Thoracic aorta (tissue), 2 donors: ENCODE data around the gene CPEB2. TPM values are rescaled to one million over a fixed set of nuclear protein-coding genes. Genes with fewer than 3 reads are reported as not detected.

Experiments
- ATAC-seq: fragments of 150-250 bp; one replicate; pipeline ENCODE4 v1.8.0; 2017; ENCODE audit warnings: low read depth; ENCODE audit not compliant: insufficient number of reproducible peaks, low FRiP score
- DNase-seq: peaks from one replicate; pipeline ENCODE4 v3.0.0-alpha.2; 2020; ENCODE audit warnings: low spot score
- H3K27ac ChIP-seq, 2 donors: fragments of 200-600 bp; sonication (generic); 1 replicate in 1 of 2; 2 replicates in 1 of 2; pipeline ENCODE4 v1.5.1; 2016; ENCODE audit warnings: mild to moderate bottlenecking in 2 of 2, moderate library complexity in 2 of 2
- H3K27me3 ChIP-seq: fragments of 200-600 bp; sonication (generic); replicated peaks from 2 replicates; pipeline ENCODE4 v1.6.0; 2016; ENCODE audit warnings: mild to moderate bottlenecking; ENCODE audit not compliant: insufficient read depth
- H3K36me3 ChIP-seq: fragments of 200-600 bp; sonication (generic); one replicate; pipeline ENCODE4 v1.5.1; 2016
- H3K4me1 ChIP-seq, 2 donors: fragments of 200-600 bp; sonication (generic); 1 replicate in 1 of 2; 2 replicates in 1 of 2; pipeline versions ENCODE4 v1.5.1 to v1.6.0; 2016; ENCODE audit warnings: low read depth in 2 of 2, mild to moderate bottlenecking in 1 of 2; ENCODE audit not compliant: control insufficient read depth in 1 of 2
- H3K4me3 ChIP-seq: fragments of 200-600 bp; sonication (generic); 2 replicates; pipeline ENCODE4 v1.5.1; 2016; ENCODE audit warnings: mild to moderate bottlenecking
- H3K9me3 ChIP-seq: fragments of 200-600 bp; sonication (generic); 2 replicates; pipeline ENCODE4 v1.5.1; 2016
- total RNA-seq, 2 donors: library from RNA; depleted of rRNA; stranded (reverse); fragments of >200 nt; gene quantifications; one replicate each; pipeline versions ENCODE4 v1.1.0 to v1.2.3, GENCODE V29; 2016
- TF ChIP-seq, protein P1 (sequence below): fragments of 200-600 bp; sonication (generic); IDR thresholded peaks from one replicate; pipeline ENCODE4 v1.5.1; 2019; ENCODE audit warnings: antibody characterized with exemption

The CPEB2 gene
- total RNA-seq, 2 donors from 2014 or later, result 31.0 to 33.4 TPM

GRCh38 chr4:15110120-15110571 lies 107.9 kb downstream of the CPEB2 start:
- Histone ChIP-seq H3K36me3 (no peaks in the 10 kb centered on the region), H3K27me3 (no peaks in the 10 kb centered on the region), H3K27ac (no peak overlapping the region), H3K9me3 (no peaks in the 10 kb centered on the region), H3K4me1 (no peaks in the 10 kb centered on the region), H3K4me3 (no peak overlapping the region)
- DNase-seq (no peak), ATAC-seq (no peak)
- TF ChIP-seq, protein P1, sequence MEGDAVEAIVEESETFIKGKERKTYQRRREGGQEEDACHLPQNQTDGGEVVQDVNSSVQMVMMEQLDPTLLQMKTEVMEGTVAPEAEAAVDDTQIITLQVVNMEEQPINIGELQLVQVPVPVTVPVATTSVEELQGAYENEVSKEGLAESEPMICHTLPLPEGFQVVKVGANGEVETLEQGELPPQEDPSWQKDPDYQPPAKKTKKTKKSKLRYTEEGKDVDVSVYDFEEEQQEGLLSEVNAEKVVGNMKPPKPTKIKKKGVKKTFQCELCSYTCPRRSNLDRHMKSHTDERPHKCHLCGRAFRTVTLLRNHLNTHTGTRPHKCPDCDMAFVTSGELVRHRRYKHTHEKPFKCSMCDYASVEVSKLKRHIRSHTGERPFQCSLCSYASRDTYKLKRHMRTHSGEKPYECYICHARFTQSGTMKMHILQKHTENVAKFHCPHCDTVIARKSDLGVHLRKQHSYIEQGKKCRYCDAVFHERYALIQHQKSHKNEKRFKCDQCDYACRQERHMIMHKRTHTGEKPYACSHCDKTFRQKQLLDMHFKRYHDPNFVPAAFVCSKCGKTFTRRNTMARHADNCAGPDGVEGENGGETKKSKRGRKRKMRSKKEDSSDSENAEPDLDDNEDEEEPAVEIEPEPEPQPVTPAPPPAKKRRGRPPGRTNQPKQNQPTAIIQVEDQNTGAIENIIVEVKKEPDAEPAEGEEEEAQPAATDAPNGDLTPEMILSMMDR, result no peak

GRCh38 chr4:15116509-15117079 lies 114.3 kb downstream of the CPEB2 start:
- ATAC-seq (no peak), DNase-seq (no peak)
- Histone ChIP-seq H3K27ac (no peak overlapping the region), H3K4me3 (no peak overlapping the region), H3K36me3 (no peaks in the 10 kb centered on the region), H3K4me1 (peaks cover 7 to 11% of the 10 kb centered on the region in 2 donors), H3K9me3 (no peaks in the 10 kb centered on the region), H3K27me3 (no peaks in the 10 kb centered on the region)
- TF ChIP-seq, protein P1, result no peak

DNA sequence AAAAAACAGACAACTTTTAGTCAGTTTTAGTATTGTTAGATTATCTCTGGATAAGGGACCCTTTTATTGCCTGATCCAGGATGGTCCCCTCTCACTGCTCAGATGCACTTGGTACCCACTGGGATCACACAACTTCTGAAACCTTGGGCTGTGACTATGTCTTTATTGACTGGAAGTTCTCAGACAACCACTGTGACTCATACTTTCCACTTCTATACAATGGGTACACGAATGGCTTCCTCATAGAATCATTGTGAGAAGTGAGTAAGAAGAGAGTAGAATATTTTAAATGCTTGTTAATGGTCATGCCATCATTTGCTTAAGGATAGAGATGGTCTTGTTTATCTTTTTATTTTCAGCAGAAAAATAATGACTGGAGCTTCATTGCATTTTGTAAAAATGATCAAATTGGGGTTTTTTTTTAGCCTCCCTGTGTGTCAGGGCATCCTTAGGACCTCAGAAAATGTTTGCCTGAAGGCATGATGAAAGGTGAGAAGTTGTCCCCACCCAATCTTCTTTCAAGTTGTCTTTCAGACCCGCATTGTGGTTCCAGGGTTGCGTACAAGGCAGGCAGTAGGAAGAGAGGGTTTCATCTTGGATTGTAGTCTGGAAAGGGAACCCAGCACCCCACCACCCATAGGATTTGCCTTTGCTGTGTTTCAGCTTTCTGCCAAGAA lies 115.1 kb downstream of the CPEB2 start:
- DNase-seq (no peak), ATAC-seq (no peak)
- TF ChIP-seq, protein P1, result no peak
- no peaks in the 10 kb centered on the region for H3K36me3 ChIP-seq
- no peak overlapping the region for H3K27ac ChIP-seq
- no peaks in the 10 kb centered on the region for H3K9me3 ChIP-seq
- H3K4me3 ChIP-seq, result no peak overlapping the region
- peaks cover 7 to 11% of the 10 kb centered on the region in 2 donors for H3K4me1 ChIP-seq
- no peaks in the 10 kb centered on the region for H3K27me3 ChIP-seq

GRCh38 chr4:15118292-15118691 lies 116.0 kb downstream of the CPEB2 start:
- DNase-seq (no peak), ATAC-seq (no peak)
- H3K27me3 ChIP-seq, result no peaks in the 10 kb centered on the region

More at GRCh38 chr4:15118292-15118691, 116.0 kb downstream of the CPEB2 start:
- no peaks in the 10 kb centered on the region for H3K9me3 ChIP-seq
- H3K4me1 ChIP-seq, result peaks cover 7 to 11% of the 10 kb centered on the region in 2 donors
- TF ChIP-seq, protein P1, result no peak
- H3K4me3 ChIP-seq, result no peak overlapping the region
- H3K27ac ChIP-seq, result no peak overlapping the region
- H3K36me3 ChIP-seq, result no peaks in the 10 kb centered on the region
